Vagina (tissue), 2 donors: Measurements from ENCODE around the gene CEP128.

Source experiments
- CTCF ChIP-seq, 3 experiments: fragments of 450-650 bp in 2 of 3; fragments of 200-600 bp in 1 of 3; sonication (generic) in 1 of 3; IDR thresholded peaks; one replicate each; pipeline ENCODE4 v1.5.1; 2017 to 2019; ENCODE audit warnings: antibody characterized with exemption in 3 of 3, mild to moderate bottlenecking in 2 of 3, moderate library complexity in 2 of 3
- POLR2A ChIP-seq, 2 donors: fragments of 450-650 bp; IDR thresholded peaks; one replicate each; pipeline ENCODE4 v1.6.1; 2017; ENCODE audit warnings: antibody characterized with exemption in 2 of 2, mild to moderate bottlenecking in 2 of 2, moderate library complexity in 2 of 2

DNA sequence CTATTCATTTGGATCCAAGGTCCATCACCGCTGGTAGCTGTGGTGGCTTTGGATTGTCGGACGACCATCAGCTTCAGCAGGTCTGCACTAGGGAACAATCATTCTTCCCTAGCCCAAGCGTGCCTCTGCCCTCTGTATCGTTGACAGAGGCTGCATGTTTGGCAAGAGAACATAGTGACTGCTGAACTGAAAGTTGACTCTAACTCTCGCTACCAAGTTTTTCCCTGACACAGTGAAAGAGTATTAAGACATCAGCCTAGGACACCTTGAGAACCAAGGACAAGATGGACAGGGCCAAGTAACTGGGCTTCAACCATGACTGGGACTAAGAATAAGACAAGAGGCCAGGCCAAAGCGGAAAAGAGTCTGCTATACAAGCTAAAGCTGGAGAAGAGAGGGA lies 40.1 kb upstream of the CEP128 start:
- no peak for TF ChIP-seq CTCF (IDR thresholded peaks at IDR 0.05)
- no peak for TF ChIP-seq POLR2A (IDR thresholded peaks at IDR 0.05)
